Islet of Langerhans (tissue), 1 donor: Measurements from ENCODE around the gene LAMB1.

Experiments used
- FAIRE-seq: peaks from one replicate; lab custom pipeline; 2011; peaks lifted over from hg19 to GRCh38; lab: Jason Lieb, UNC

LAMB1 gene

DNA sequence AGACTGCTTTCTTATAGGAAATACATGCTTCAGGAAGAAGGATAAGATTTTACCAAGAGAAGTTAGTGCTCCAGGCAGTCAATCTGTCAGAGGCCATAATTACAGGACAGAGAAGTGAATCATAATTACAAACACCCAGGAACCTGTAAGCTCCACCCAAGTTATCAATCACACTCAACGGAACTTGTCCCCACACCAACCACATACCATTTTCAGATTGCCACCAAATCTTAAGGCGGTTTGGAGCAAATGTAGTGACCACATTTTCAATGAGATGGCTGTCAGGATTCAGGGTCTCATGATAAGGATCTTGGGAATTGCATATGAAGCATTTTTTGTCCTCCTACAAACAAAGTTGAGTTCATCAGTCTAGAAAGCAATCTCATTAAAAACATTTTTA lies 4.8 kb downstream of the LAMB1 start:
- no peak for FAIRE-seq

DNA sequence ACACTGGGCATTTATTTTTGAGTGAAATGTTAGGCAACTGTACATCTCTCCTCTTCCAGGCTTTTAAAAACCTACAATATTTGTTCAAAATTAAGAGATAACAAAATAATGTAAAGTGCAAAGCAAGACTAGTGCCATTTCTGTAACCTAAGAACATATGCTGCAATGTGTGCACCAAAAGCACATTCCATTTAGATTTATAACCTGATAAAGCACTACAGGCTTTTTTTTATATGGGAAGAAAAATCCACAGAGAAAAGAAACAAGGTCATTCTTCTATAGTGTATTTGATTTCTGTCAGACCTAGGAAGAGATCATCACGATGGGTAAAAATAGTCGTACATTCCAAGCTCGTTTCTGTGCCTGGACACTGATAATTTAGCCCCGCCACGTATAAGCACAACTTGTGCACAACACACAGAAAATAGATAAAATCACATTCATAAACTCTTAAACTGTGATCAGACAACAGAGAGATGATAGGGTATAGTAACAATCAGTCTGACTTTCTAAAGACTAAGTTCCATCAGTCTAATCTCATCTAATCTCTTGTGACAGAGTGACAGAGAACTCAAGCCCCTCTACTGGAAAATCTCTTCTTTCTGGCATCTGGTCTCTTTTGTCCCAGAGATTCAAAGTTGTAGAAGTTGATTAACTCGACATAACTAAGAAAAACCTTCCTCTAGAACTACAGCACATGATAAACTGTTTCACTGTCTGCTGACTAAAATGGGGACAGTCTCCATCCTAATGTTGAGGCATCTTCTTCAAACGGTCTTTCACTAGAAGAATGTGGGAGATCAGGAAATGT lies 6.7 kb downstream of the LAMB1 start:
- FAIRE-seq, result no peak

GRCh38 chr7:107995184-107996071 lies 7.5 kb downstream of the LAMB1 start:
- FAIRE-seq, result no peak

DNA sequence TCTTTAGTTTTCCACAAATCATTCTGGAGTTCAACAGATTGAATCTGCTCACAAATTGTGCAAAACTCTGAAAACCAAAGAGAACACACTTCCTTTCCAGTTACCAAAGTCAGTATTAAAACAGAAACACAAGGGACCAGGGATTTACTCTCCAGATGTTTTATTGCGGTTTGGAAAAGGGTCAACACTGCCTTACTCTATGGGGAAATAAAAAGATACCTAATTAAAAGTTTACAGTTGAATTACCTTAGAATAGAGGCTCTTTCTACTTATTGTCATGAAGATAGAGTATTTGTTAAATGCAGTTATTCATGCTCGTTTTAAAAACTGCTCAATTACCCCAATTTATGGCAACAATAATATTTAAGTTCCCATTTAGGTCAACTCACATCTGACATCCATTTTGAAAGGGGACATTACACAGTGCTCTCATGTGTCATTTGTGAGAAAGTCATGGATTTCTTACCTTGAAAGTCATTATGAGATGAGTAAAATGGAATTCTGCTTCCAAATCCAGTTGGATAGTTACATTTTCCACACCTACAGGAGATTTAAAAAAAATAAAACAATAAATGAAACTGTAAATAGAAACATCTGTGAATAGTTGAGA lies 8.4 kb downstream of the LAMB1 start:
- no peak for FAIRE-seq

DNA sequence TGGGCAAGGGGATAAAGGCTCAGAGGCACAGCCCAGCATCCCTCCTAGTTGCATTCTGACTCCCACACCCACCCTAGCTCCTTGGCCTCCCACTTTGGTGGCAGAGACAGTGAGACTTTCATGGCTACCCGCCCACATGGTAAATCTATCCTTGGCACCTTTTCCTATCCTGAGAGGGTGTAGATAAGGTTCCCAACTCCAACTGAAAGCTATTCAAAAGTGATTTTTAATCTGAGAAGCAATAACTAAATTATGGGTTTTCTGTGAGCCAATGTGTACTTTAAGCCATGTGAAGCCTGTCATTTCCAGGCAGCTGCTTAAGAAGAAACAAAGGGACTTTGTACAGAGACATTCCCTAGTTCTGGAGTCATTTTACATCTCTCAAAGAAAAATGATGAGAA lies 9.1 kb downstream of the LAMB1 start:
- FAIRE-seq, result no peak

DNA sequence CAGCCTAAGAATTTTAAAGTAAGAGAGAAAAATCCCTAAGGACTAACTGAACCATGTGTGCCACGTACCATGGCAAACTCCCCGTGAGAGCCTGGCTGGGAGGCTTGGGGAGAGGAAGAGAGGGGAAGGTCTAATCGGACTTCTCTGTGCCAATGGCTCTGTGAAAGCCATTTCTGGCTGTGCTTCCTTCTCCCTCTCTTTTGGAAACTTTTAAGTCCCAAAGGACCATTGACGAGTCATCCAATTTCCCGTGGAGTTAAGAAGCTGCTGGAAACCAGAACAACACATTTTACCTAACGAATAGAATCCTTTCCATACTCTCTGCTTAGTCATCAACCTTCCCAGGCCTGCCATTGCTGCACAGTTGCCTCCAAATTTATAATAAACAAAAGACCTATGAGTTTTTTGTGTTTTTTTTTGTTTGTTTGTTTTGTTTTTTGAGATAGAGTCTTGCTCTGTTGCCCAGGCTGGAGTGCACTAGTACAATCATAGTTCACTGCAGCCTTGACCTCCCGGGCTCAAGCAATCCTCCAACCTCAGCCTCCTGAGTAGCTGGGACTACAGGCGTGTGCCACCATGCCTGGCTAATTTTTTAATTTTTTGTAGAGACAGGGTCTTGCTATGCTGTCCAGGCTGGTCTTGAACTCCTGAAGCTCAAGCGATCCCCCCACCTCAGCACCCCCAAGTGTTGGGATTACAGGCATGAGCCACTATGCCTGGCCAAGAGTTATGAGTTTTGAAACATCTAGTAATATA lies 13.2 kb downstream of the LAMB1 start:
- no peak for FAIRE-seq

DNA sequence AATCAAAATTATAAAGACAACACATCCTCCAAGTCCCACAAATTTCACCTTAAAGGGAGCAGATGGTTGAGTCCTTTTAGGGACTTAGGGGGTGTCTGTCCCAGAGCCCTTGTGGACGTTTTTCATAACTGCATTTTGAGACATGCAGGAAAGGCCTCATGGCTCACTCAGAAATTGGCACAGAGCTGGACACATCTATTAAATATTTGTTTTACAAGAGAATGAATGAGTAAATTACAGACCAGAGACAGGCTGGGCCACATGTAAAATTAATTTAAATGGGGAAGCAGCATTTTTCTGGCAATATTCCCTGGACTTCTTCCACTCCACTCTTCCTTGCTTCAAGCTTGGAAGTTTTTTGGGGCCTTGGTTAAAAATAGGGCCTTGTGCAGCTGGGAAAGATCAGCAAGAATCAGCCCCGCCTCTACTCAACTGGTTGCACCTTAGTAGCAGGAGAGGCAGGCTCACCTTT lies 20.0 kb downstream of the LAMB1 start:
- FAIRE-seq, result no peak

- FAIRE-seq, result no peak
Measured at GRCh38 chr7:107982042-107982840, 20.7 kb downstream of the LAMB1 start.

GRCh38 chr7:107981466-107981865 lies 21.5 kb downstream of the LAMB1 start:
- no peak for FAIRE-seq

GRCh38 chr7:107980671-107981190 lies 22.2 kb downstream of the LAMB1 start:
- FAIRE-seq, result no peak

GRCh38 chr7:107980171-107980570 lies 22.8 kb downstream of the LAMB1 start:
- FAIRE-seq, result no peak

DNA sequence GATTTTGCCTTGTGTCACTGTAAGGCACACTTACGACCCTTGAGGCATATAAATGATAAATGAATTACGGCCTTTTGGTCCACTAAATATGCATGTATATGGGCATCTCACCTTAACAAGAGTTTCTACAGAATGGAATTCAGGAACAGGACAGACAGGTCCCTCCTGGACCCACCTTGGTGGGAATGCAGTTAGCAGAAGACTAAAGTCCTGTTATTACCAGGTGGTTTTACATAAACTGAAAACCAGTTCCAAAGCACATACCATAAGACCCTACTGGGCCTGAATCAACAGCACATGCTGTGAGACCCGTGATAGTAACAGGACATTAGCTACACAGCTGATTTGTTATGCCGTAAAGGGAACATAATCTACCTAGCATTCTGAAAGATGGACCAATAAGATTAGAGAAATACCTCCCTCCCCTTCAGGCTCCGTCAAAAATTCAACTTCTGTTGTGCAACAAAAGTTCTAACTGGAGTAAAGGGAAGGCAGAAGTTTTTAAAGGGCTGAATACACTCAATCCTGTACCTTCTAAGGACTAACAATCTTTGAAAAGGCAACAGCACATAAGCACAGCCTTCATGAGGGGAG lies 24.0 kb downstream of the LAMB1 start:
- no peak for FAIRE-seq

DNA sequence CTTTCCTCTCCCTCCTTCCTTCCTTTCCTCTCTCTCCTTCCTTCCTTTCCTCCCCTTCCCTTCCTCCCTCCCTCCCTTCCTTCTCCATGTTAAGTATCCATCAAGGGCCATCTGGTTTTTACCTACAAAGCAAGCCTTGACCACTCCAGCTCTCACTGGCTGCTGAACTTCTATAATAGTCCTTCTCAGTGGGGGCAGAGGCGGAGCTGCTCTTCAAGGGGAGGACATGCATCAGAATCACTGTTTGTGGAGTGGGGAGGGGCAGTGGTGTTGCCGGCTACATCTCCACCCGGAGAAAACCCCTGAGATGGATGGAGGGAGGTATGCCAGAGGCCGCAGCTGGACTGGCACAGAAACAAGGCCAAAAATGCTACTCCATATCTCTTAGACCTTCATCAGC lies 25.9 kb downstream of the LAMB1 start:
- no peak for FAIRE-seq

GRCh38 chr7:107976620-107977019 lies 26.3 kb downstream of the LAMB1 start:
- no peak for FAIRE-seq

DNA sequence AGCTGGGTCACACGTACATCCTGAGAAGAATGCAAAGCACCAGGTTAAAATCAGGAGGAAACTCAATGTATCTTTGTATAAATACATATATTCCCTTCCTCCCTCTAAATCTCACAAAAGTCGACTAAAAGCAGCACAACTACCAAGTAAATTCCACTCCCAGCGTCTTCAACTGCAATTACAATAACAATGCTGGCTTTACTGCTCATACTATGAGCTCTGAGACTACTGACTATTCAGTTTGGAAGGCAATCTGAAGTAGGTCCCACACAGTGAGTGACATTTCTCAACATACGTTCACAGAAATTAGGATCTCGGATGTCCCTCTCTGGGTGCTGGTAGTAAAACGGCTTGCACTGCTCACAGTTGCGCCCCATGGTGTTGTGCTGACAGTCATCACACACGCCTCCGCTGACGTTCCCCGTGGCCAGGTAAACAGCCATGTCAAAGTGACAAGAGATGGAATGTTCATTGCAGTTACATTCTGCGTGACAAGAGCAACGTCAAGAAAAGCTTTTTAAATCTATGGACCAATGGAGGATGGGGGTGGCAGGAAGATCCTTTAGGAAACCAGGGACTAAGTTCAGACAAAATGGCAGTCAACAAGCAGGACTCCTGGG lies 27.5 kb downstream of the LAMB1 start:
- no peak for FAIRE-seq

- no peak for FAIRE-seq
Measured at GRCh38 chr7:107973861-107974260, 29.1 kb downstream of the LAMB1 start.

DNA sequence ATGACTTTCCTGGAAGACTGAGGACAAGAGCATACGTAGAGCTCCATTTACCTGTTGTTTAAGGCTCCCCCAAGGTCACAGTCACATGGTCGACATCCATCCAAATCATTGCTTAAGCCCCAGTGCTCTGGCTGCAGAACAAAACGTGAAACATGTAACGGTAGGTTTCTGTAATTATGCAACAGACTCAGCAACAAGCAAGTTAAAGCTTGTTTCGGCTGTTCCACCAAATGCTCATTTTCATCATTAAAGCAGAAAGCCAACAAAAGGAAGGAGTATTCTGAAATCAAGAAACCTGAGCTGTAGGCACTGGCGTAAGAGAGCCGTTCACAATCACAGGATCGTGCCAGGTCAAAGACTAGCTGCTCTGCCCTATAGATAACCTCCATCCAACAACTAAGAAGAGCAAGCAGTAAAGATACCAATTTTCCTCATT lies 30.0 kb downstream of the LAMB1 start:
- no peak for FAIRE-seq

- FAIRE-seq, result no peak
Measured at GRCh38 chr7:107972075-107972482, 30.9 kb downstream of the LAMB1 start.

DNA sequence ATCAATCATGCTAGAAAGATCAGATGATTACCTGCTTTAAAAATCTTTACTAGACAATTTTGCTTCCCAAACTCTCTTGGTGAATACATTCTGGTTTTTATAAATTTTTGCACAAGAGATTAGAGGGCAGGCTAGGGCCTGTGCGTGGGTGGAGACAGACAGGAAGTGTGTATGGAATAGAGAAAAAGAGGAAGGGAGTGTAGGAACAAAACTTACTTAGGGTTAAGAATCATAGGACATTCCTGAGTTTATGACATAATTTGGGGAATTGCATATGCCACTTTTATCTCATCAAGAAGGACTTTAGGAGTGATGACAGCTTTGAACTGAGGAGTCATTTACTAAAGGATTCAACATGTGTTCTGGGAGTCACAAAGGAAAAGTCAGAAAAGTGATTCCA lies 31.3 kb downstream of the LAMB1 start:
- FAIRE-seq, result no peak

DNA sequence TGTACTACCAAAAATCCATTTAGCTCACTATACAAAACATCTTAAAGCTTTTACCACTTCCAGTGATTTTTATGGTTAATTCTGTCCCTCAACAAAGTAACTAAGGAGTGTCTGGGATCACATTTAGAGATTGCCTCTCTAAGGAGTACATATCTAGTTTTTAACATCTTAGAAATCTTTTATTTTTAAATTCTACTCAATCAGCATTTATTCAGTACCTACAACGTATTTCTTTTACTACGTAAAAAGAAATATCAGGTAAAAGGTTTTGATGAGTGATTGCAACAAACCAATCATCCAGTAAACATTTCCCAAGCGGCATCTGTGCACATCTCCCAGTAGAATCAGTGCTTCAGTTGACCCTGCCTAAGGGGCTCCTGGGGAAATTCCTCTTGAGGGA lies 31.9 kb downstream of the LAMB1 start:
- FAIRE-seq, result no peak
